ENCODE data around the gene NINJ1.

- TF ChIP-seq EP300 (IDR thresholded peaks at IDR 0.05) (no peak), CTCF (IDR thresholded peaks at IDR 0.05) (no peak), POLR2A (IDR thresholded peaks at IDR 0.05) (no peak), POLR2AphosphoS5 (IDR thresholded peaks at IDR 0.05) (no peak)
Measured at GRCh38 chr9:93155716-93156474, 21.8 kb upstream of the NINJ1 start.
